Testis (tissue), 2 donors: ENCODE results near the gene FAM221B.

Experiments
- CTCF ChIP-seq, 3 experiments: fragments of 450-650 bp in 2 of 3; fragments of 200-600 bp in 1 of 3; sonication (generic) in 1 of 3; IDR thresholded peaks; one replicate each; pipeline ENCODE4 v1.5.1; 2016 to 2019; ENCODE audit warnings: antibody characterized with exemption in 3 of 3, mild to moderate bottlenecking in 2 of 3, moderate library complexity in 1 of 3
- POLR2A ChIP-seq: fragments of 450-650 bp; IDR thresholded peaks from one replicate; pipeline ENCODE4 v1.6.1; 2017; ENCODE audit warnings: antibody characterized with exemption, mild to moderate bottlenecking, moderate library complexity

GRCh38 chr9:35871545-35871944, 43.0 kb upstream of the FAM221B start:
- no peak for TF ChIP-seq CTCF (IDR thresholded peaks at IDR 0.05)
- no peak for TF ChIP-seq POLR2A
